GM19238 (cell line): ENCODE measurements around the gene DAAM2.
A peak's percentile ranks its signal among the peaks of the same experiment; 100 is the strongest.

Source experiments
- DNase-seq: peaks from one replicate; pipeline ENCODE4 v3.0.0; 2011; ENCODE audit warnings: low spot score; ENCODE audit not compliant: insufficient read length

DAAM2 gene

DNA sequence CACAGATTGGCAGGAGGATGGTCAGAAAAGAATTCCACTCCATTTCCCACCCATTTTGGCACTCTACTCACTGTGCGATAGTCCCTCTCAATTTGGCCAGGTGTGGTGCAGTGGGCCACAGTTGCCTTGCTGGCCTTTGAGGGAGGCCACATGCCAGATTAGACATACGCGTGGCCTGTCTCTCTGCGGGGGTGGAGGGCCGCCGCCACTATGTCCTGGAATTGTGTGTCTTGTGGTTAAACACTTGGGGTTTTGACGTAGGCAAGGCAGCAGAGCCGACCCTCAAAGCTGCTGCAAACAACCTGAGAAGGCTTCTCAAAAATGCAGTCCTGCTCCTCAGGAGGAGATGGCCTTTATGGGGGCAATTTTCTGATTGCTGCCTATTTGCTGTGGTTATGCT lies 4.9 kb upstream of the DAAM2 start:
- no peak for DNase-seq

- no peak for DNase-seq
Measured at GRCh38 chr6:39790772-39791171, 1.4 kb upstream of the DAAM2 start.

GRCh38 chr6:39791311-39791710 lies 865 bp upstream of the DAAM2 start:
- no peak for DNase-seq

GRCh38 chr6:39792540-39793450 lies 619 bp downstream of the DAAM2 start:
- DNase-seq, result no peak

DNA sequence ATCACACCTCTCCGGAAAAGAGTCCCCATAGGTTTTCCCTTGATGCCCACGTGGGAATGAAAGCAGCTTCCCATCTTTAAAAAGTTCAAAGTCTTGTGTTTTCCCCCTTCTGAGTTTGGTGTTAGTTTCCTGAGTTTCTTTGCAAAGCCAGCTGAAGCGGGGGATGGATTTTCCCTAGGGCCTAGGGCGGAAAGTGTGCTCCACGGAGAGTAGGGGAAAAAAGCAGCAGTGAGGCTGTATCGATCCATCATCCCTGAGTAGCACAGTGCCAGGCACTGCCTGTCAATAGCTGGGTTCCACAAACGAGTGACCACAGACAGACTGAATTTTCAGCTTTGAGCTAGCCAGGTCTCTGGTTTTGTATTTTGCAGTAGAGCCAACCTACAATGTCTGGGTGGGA lies 1.3 kb downstream of the DAAM2 start:
- no peak for DNase-seq

DNA sequence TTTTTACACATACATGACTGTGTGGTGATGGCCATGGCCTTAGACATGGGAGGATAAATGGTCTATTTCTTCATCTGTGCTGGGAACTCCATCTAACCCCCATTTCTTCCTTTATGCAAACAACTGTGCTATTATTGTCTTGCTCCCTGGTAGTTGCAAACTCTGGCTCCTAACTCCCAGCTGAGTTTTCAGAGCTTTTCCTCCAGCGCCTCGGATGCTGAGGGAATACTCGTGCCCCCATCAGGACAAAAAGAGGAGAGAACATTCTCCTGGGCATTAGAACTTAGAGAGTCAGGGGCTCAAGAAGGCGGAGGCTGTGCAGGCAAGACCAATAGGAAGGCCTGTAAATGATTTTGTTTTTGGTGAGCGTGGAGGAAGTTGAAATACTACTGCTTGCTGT lies 2.1 kb downstream of the DAAM2 start:
- DNase-seq, result no peak

DNA sequence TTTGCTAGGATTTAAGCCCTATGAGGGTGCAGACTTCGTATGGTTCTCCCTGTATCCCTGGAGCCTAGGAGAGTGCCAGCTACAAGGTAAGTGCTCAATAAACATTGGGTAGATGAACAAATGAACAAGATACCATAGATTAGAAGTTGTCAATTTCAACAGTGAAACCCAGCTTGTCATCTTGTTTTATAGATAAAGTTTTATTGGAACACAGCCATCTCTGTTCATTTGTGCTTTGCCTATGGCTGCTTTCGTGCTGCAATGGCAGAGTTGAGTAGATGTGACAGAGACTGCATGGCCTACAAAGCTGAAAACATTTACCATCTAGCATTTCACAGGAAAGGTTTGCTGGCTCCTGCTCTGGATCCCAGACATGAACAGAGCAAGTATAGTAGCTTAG lies 5.6 kb downstream of the DAAM2 start:
- DNase-seq, result no peak

- no peak for DNase-seq
Measured at GRCh38 chr6:39800034-39801032, 8.2 kb downstream of the DAAM2 start.

DNA sequence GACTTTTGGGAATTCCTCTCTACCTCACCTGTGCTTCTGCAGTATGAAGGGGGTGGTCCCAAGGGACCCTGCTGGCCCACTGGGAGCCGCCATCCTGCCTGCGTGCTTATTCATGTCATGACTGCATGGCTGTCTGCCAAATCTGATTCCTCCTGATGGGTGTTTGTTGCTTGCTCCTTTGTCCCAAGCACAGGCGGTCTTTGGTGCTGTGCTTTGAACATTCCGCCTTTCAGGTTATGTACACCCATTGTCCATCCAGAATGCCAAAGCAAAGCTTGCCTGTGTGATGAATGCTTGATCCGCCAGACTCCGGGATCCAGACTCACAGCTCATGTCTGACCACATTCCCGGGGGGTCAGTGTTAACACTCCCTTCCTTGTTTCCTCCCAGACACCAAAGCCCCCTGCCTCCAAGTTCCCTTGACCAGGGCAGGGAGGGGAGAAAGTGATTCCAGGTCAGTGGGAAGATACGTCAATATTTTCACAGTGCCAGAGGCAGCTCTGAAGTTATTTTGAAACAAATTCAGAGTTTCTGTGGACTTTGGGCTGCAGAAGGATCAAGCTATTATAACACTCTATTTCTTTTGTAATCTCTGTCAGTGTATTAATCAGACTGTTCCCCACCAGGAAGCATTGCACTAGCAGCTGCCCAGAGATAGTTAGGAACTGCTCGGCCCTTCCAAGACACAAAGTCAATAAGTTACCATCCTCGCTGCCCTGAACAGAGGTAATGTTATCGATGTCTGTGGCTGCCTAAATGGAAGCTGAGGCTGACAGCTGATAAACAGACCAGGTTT lies 9.5 kb downstream of the DAAM2 start:
- DNase-seq, result no peak

GRCh38 chr6:39803872-39804271 lies 11.7 kb downstream of the DAAM2 start:
- DNase-seq, result no peak

DNA sequence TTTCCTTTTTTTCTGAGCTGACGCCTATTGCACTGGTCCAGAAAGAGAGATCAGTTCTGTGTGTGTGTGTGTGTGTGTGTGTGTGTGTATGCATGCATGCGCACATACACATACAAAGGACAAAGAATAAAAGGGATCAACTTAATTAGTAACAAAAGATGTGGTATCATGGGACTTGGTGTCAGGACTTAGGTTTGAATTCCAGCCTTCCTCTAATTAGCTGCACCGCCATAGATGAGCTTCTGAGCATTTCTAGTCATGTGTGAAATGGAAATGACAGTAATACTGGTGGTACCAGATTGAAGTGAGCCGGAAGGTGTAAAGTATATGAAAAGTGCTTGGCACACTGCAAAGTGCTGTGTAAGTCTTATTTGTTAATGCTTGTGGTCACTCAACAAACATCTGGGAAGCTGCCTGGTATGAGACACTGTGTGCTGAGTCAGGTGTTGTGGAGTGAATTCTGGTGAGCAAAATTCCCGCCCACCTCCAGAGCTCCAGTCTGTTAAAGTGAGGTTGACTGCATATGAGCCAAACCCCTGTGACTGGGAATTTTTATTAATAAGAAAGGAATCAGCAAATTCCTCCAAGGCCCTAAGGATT lies 12.4 kb downstream of the DAAM2 start:
- no peak for DNase-seq

DNA sequence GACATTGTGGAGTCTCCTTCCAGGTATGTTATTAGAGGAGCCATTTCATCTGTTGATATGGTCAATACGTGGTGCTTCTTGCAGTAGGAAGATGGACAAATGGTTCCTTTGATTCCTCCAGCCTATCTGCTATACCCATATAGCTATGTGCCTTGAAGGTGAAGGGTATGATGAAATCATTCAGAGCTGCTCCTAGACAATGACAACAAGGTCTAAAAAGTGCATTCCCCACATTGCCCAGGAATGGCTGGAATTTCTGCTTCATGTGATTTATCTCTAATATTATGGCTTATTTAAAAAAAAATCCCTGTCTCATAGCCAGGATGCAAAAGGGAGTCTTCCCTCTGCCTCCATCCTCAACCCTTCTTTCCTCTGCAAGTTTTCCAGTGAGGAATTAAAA lies 14.1 kb downstream of the DAAM2 start:
- no peak for DNase-seq

DNA sequence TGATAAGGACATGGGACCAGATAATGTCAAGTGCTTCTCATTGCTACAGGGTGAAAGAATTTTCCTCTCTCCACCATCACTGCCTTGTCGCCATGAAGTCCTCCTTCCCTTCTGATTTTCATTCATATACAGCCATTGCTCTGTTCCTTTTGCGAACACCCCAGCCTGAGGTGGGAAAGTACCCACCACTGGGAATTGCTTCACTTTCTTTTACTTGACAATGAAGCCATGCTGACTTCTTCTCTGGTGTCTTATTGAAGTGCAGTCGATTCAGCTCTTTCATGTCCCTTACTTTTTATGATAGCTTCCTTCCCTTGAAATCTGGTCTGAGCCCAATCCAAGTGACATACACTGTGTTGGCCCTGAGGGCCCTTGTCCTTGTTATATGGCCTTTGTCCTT lies 16.2 kb downstream of the DAAM2 start:
- no peak for DNase-seq

DNA sequence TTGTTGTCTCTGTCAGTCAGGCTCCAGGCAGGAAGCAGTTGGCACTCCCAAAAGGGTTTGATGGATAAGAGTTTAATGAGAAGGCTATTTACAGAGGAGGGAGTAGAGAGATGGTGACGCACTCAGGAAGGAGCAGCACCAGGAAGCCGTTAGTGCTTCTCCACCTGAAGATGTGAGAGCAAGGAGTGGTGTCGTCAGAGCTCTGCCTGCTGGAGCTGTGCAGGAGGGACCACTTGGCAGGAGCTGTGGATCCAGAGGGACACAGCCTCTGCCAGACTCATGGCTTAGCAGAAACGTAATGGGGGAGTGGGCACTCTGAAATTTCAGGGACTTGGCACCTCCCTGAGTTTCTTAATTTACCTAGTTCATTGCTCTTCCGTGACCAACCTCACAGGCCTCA lies 16.8 kb downstream of the DAAM2 start:
- no peak for DNase-seq

DNA sequence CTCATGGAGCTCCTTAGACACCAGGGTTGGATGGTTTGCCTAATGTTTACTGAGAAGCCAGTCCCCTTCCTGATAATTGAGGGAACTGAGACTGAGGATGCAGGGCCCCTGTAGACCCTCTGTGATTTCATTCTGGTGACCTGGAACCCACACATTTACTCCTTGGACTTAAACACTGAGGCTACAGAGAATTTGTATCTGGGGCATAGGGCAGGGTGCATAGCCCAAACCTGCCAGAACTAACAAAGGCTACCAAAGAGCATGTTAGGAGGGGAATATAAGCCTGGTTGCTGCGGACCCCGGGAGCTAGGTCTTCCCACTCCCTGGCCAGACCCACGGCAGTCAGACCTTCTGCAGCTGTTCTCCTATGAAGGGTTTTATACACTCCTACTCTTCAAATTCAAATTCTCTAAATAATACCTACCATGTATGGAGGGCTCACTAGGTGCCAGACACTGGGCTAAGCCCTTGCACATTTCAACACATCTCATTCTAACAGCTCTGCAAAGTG lies 19.7 kb downstream of the DAAM2 start:
- no peak for DNase-seq

GRCh38 chr6:39812496-39812852 lies 20.3 kb downstream of the DAAM2 start:
- no peak for DNase-seq

- DNase-seq, result peak; percentile 47
Measured at GRCh38 chr6:39812853-39813533, 20.8 kb downstream of the DAAM2 start.

DNA sequence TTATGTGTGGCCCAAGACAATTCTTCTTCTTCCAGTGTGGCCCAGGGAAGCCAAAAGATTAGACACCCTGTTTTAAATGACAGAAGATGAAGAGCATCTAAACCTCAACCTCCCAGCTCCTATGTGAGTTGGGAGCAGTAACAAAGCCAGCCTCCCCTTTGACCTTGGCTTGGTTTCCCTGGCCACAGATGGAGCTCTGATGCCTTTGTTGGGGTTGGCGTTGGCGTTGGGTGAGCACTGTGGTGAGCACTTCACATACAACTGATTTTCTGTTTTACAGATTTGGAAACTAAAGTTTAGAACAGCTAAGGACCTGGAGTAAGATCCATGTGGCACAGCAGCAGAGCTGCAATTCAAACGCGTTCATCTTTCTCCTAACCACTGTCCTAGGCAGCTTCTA lies 22.1 kb downstream of the DAAM2 start:
- DNase-seq, result no peak

DNA sequence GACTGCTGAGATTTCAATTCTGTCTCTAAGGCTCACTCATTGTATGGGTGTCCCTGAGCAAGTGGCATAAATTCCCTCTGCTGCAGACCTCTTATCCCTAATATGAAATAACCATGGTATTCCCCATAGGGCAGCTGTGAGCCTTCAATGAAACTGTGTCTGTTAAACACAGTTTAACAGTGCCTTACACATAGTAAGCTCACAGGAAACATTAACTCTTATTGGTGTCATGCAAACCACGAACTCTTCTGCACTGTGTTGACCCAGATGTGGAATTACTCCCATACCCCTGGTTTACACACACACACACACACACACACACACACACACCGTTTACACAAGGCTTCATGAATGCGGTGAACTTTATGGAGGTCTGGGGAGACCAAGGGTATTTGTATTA lies 23.2 kb downstream of the DAAM2 start:
- no peak for DNase-seq

- no peak for DNase-seq
Measured at GRCh38 chr6:39816747-39817146, 24.6 kb downstream of the DAAM2 start.
